ENCODE data around the gene RFT1.

RFT1 gene

DNA sequence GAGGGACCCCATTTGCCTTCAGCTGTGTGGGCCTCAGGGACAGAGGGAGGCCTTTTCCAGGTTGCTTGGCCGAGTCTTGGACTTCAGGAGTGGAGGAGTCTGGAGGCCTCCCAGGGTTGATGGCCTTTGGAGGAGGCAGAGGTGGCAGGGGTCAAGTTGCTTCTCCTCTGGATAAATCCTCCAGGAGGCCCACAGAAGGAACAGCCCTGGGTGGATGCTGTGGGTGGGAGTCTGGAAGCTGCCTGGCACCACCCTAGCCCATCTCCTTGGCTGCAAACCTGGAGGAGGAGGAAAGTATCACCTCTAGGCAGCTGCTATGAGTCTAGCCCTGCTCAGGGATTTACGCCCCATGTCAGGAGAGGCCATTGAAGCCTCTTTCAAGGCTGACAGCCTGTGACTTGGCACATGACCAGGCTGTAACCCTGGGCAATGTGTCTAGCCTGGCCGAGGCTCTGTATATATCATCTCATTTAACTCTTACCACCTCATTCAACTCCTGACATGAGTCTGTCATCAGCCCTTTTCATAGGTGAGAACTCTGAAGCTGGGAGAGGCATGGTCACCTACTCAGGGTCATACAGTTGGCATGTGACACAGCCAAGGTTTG, 27.8 kb upstream of the RFT1 start:
- Mint-ChIP-seq H3K27me3 (ENCODE audit: low read depth, poor library complexity) (peaks cover 19% of the 10 kb centered on the region), H3K4me1 (peaks cover 70% of the 10 kb centered on the region), H3K27ac (peak overlapping the region; percentile 81), H3K9me3 (no peaks in the 10 kb centered on the region), H3K4me3 (peak overlapping the region; percentile 14), H3K36me3 (ENCODE audit: low read depth) (no peaks in the 10 kb centered on the region)
- DNase-seq, result no peak
- TF ChIP-seq, protein P1, sequence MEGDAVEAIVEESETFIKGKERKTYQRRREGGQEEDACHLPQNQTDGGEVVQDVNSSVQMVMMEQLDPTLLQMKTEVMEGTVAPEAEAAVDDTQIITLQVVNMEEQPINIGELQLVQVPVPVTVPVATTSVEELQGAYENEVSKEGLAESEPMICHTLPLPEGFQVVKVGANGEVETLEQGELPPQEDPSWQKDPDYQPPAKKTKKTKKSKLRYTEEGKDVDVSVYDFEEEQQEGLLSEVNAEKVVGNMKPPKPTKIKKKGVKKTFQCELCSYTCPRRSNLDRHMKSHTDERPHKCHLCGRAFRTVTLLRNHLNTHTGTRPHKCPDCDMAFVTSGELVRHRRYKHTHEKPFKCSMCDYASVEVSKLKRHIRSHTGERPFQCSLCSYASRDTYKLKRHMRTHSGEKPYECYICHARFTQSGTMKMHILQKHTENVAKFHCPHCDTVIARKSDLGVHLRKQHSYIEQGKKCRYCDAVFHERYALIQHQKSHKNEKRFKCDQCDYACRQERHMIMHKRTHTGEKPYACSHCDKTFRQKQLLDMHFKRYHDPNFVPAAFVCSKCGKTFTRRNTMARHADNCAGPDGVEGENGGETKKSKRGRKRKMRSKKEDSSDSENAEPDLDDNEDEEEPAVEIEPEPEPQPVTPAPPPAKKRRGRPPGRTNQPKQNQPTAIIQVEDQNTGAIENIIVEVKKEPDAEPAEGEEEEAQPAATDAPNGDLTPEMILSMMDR (IDR thresholded peaks at IDR 0.05), result no peak

DNA sequence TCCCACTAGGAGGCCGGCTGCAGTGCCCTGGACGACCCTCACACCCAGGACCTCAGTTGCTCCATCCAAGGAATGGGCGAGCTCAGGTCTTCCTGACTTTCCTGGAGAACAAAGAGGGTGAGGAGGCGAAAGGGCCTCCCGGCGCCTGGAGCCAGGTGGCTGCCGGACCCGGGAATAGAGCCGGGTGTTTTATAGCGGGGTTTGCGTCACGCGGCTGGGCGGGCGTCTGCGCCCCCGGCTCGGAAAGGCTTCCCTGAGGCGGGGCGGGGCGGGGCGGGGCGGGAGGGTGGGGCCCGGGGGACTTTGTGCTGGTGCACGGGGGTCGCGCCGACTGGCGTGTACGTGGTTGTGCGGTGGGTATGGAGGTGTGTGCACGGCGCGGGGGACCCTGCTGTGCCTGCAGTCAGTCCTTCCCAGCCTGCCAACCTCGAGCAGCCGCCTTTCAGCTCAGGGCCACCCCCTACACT, 26.2 kb upstream of the RFT1 start:
- Mint-ChIP-seq H3K4me1 (peaks cover 60% of the 10 kb centered on the region), H3K27ac (no peak overlapping the region), H3K4me3 (peak overlapping the region; percentile 57), H3K27me3 (ENCODE audit: low read depth, poor library complexity) (peaks cover 22% of the 10 kb centered on the region), H3K9me3 (no peaks in the 10 kb centered on the region), H3K36me3 (ENCODE audit: low read depth) (no peaks in the 10 kb centered on the region)
- peak; percentile 51 for DNase-seq
- TF ChIP-seq, protein P1 (IDR thresholded peaks at IDR 0.05), result no peak

DNA sequence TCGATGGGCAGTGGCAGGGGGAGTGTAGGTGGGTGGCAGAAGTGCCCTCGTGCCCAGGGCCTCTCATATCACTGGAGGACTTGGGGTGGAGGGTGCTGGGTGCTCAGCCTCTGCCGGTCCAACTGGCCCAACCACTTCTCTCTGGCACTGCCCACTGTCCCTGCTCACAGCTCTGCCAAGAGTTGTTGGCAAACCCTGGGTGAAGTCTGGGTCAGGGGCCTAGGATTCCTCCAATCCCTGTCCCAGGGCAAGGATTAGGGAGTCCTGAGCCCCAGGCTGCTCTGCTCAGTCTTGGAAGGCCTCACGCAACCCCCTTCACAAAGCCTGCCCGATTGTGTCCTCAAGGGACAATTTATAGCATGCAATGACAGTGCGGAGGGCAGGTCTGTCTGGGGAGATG, 25.5 kb upstream of the RFT1 start:
- no peaks in the 10 kb centered on the region for H3K9me3 Mint-ChIP-seq
- H3K27me3 Mint-ChIP-seq (ENCODE audit: low read depth, poor library complexity), result peaks cover 24% of the 10 kb centered on the region
- TF ChIP-seq, protein P1 (IDR thresholded peaks at IDR 0.05), result no peak
- no peak overlapping the region for H3K27ac Mint-ChIP-seq
- peak overlapping the region; percentile 42 for H3K4me3 Mint-ChIP-seq
- H3K36me3 Mint-ChIP-seq (ENCODE audit: low read depth), result no peaks in the 10 kb centered on the region
- no peak for DNase-seq
- H3K4me1 Mint-ChIP-seq, result peaks cover 61% of the 10 kb centered on the region

DNA sequence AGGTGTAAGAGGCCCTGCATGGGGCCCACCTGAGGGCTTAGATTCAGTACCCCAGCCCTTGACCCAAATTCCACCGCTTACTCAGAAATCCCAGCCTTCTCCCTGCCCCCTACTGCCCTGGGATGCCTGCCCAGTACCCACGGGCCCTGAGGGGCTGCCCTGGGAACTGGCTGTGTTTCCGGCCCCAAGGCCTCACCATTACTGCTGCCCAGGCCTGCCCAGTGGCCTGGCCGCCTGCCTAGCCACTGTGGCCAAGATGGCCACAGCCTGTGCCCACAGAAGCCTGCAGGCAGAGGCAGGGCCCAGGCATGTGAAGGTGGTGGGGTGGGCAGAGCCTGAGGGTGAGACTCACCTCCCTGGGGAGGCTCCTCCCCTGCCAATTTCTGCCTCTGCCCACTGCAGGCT, 24.6 kb upstream of the RFT1 start:
- Mint-ChIP-seq H3K27ac (no peak overlapping the region), H3K4me1 (peaks cover 62% of the 10 kb centered on the region), H3K27me3 (ENCODE audit: low read depth, poor library complexity) (peaks cover 21% of the 10 kb centered on the region), H3K36me3 (ENCODE audit: low read depth) (no peaks in the 10 kb centered on the region), H3K9me3 (no peaks in the 10 kb centered on the region), H3K4me3 (no peak overlapping the region)
- TF ChIP-seq, protein P1 (IDR thresholded peaks at IDR 0.05), result no peak
- DNase-seq, result no peak

DNA sequence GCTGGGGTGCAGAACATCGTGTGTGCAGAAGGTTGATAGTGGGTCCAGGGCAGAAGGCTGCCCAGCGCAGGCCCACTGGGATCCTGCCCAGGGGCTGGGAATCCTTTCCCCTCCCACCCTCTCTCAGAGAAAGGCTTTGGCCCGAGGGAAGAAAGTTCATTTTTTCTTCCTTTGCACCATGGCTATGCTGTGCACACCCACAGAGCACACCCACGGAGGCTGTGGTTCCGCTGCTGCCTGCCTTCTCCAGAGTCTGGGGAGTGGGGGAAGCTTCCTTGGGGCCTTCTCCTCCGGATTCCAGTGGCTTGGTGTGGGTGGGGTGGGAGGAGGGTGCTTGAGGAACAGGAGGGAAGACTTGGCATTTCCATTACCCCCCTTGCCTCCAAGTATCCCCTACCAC, 23.7 kb upstream of the RFT1 start:
- no peaks in the 10 kb centered on the region for H3K9me3 Mint-ChIP-seq
- H3K27me3 Mint-ChIP-seq (ENCODE audit: low read depth, poor library complexity), result peaks cover 23% of the 10 kb centered on the region
- no peak for DNase-seq
- no peaks in the 10 kb centered on the region for H3K36me3 Mint-ChIP-seq (ENCODE audit: low read depth)
- H3K4me1 Mint-ChIP-seq, result peaks cover 60% of the 10 kb centered on the region
- H3K4me3 Mint-ChIP-seq, result no peak overlapping the region
- TF ChIP-seq, protein P1 (IDR thresholded peaks at IDR 0.05), result no peak
- no peak overlapping the region for H3K27ac Mint-ChIP-seq

DNA sequence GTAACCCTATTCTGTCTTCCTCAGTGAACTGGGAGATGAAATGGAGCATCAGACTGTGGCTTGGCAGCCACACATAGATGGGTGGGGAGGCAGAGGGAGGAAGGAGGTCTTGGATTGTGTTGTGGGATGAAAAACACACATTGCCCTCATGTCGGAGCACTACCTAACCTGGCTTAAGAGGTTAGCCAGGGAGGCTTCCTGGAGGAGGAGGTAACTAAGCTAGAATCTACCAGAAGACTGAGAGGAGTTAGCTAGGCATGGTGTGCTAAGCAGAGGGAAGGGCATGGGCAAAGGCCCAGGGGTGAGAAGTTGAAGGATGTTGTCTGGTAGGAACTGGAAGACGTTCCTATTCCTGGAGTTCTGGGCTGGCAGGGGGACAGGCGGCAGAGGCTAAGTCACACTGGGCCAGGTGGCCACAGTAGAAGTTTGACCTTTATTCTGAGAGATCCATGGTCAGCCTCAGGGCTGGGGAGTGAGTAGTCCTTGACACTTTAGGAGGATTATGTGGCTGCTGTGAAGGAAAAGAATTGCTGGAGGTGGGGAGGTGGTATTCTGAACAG, 23.1 kb upstream of the RFT1 start:
- Mint-ChIP-seq H3K4me1 (peaks cover 54% of the 10 kb centered on the region), H3K4me3 (no peak overlapping the region), H3K9me3 (no peaks in the 10 kb centered on the region), H3K27ac (no peak overlapping the region), H3K36me3 (ENCODE audit: low read depth) (no peaks in the 10 kb centered on the region), H3K27me3 (ENCODE audit: low read depth, poor library complexity) (peaks cover 17% of the 10 kb centered on the region)
- DNase-seq, result no peak
- TF ChIP-seq, protein P1 (IDR thresholded peaks at IDR 0.05), result no peak

Data from nephron progenitor cell (in vitro differentiated cells).